A549 (cell line): ENCODE results near the gene DNM3.
A peak's percentile ranks its signal among the peaks of the same experiment; 100 is the strongest.

ENCODE experiments used
- CEBPB ChIP-seq, 2 experiments: fragments of >200 bp in 1 of 2; sonication (Bioruptor Twin) in 1 of 2; formaldehyde crosslinking in 1 of 2; IDR thresholded peaks; 2 replicates each; pipeline ENCODE4 v1.6.1; 2012 to 2016
- HDAC2 ChIP-seq: fragments of 200-600 bp; sonication (generic); IDR thresholded peaks from 2 replicates; pipeline ENCODE4 v1.6.1; 2016
- NFE2L2 ChIP-seq: fragments of 150-350 bp; conservative IDR thresholded peaks from 2 replicates; pipeline ENCODE4 v1.6.1; 2014; ENCODE audit warnings: low read length
- TF ChIP-seq, protein P1 (sequence below): fragments of 450-650 bp; IDR thresholded peaks from 2 replicates; pipeline ENCODE4 v1.6.1; 2014; ENCODE audit warnings: antibody characterized with exemption

GRCh38 chr1:172359491-172359999, 518.2 kb downstream of the DNM3 start:
- TF ChIP-seq HDAC2 (0 out of 2 replicates have a peak, but pooled peaks have one; percentile 29), CEBPB (IDR thresholded peaks at IDR 0.05) (peak in 1 of 2 experiments; percentile 37; a peak in 1 of 4 replicates), NFE2L2 (no peak)
- TF ChIP-seq, protein P1, sequence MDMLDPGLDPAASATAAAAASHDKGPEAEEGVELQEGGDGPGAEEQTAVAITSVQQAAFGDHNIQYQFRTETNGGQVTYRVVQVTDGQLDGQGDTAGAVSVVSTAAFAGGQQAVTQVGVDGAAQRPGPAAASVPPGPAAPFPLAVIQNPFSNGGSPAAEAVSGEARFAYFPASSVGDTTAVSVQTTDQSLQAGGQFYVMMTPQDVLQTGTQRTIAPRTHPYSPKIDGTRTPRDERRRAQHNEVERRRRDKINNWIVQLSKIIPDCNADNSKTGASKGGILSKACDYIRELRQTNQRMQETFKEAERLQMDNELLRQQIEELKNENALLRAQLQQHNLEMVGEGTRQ: peak; percentile 45; the same call in 1 of the 2 replicates
